ENCODE measurements around the gene AFAP1. TPM values are rescaled to one million over a fixed set of nuclear protein-coding genes. Genes with fewer than 3 reads are reported as not detected.

AFAP1 gene
- total RNA-seq, 1 experiment from 2014 or later, result 32.9 TPM

- DNase-seq (ENCODE audit: low spot score), result peak; percentile 31
Measured at GRCh38 chr4:7867701-7868435, 71.8 kb downstream of the AFAP1 start.

- no peak for DNase-seq (ENCODE audit: low spot score)
Measured at GRCh38 chr4:7867191-7867590, 72.5 kb downstream of the AFAP1 start.

GRCh38 chr4:7865533-7865932 lies 74.1 kb downstream of the AFAP1 start:
- no peak for DNase-seq (ENCODE audit: low spot score)

- no peak for DNase-seq (ENCODE audit: low spot score)
Measured at GRCh38 chr4:7864685-7865084, 75.0 kb downstream of the AFAP1 start.

GRCh38 chr4:7863911-7864681 lies 75.6 kb downstream of the AFAP1 start:
- DNase-seq (ENCODE audit: low spot score), result no peak

GRCh38 chr4:7862561-7863192 lies 77.0 kb downstream of the AFAP1 start:
- DNase-seq (ENCODE audit: low spot score), result no peak

- DNase-seq (ENCODE audit: low spot score), result peak; percentile 79
Measured at GRCh38 chr4:7861440-7861881, 78.2 kb downstream of the AFAP1 start.

- no peak for DNase-seq (ENCODE audit: low spot score)
Measured at GRCh38 chr4:7860600-7861163, 79.0 kb downstream of the AFAP1 start.

GRCh38 chr4:7859326-7859725 lies 80.3 kb downstream of the AFAP1 start:
- DNase-seq (ENCODE audit: low spot score), result no peak

- DNase-seq (ENCODE audit: low spot score), result no peak
Measured at GRCh38 chr4:7858498-7858897, 81.2 kb downstream of the AFAP1 start.

GRCh38 chr4:7857993-7858392 lies 81.7 kb downstream of the AFAP1 start:
- DNase-seq (ENCODE audit: low spot score), result no peak

GRCh38 chr4:7857238-7857701 lies 82.4 kb downstream of the AFAP1 start:
- DNase-seq (ENCODE audit: low spot score), result peak; percentile 47

GRCh38 chr4:7855731-7856130 lies 83.9 kb downstream of the AFAP1 start:
- DNase-seq (ENCODE audit: low spot score), result no peak

- peak; percentile 75 for DNase-seq (ENCODE audit: low spot score)
Measured at GRCh38 chr4:7854697-7855370, 84.8 kb downstream of the AFAP1 start.

- no peak for DNase-seq (ENCODE audit: low spot score)
Measured at GRCh38 chr4:7854216-7854615, 85.4 kb downstream of the AFAP1 start.

- DNase-seq (ENCODE audit: low spot score), result no peak
Measured at GRCh38 chr4:7853271-7853670, 86.4 kb downstream of the AFAP1 start.

- peak; percentile 83 for DNase-seq (ENCODE audit: low spot score)
Measured at GRCh38 chr4:7852568-7853185, 87.0 kb downstream of the AFAP1 start.

- DNase-seq (ENCODE audit: low spot score), result no peak
Measured at GRCh38 chr4:7850489-7850888, 89.2 kb downstream of the AFAP1 start.

- no peak for DNase-seq (ENCODE audit: low spot score)
Measured at GRCh38 chr4:7847206-7847605, 92.5 kb downstream of the AFAP1 start.

- no peak for DNase-seq (ENCODE audit: low spot score)
Measured at GRCh38 chr4:7845493-7846128, 94.0 kb downstream of the AFAP1 start.

GRCh38 chr4:7844594-7844991 lies 95.1 kb downstream of the AFAP1 start:
- DNase-seq (ENCODE audit: low spot score), result peak; percentile 95
